Measurements from ENCODE around the gene POLR1C.

The POLR1C gene

GRCh38 chr6:43477235-43478007, 39.5 kb upstream of the POLR1C start, which contains the start of gene TJAP1:
TJAP1 (plus strand) TSS chr6:43477570; CDS start chr6:43499002, 21,432 bp downstream.
- no peaks in the 10 kb centered on the region for H4K20me1 ChIP-seq (ENCODE audit: insufficient read depth, low read length)
- no peaks in the 10 kb centered on the region for H3K27me3 ChIP-seq (ENCODE audit: insufficient read depth, low read length, poor library complexity)
- peaks cover 37% of the 10 kb centered on the region for H3K79me2 ChIP-seq (ENCODE audit: insufficient read depth, low read length)
- H3K9me3 ChIP-seq (ENCODE audit: insufficient read depth, low read length, severe bottlenecking), result no peaks in the 10 kb centered on the region
- no peaks in the 10 kb centered on the region for H3K36me3 ChIP-seq (ENCODE audit: insufficient read depth, low read length)
- H3K4me1 ChIP-seq (ENCODE audit: insufficient read depth, low read length), result peaks cover 28% of the 10 kb centered on the region
- peak within 1 kb of the TSS; percentile 85 for H2AFZ ChIP-seq (ENCODE audit: low read depth, low read length)
- TF ChIP-seq, protein P1, sequence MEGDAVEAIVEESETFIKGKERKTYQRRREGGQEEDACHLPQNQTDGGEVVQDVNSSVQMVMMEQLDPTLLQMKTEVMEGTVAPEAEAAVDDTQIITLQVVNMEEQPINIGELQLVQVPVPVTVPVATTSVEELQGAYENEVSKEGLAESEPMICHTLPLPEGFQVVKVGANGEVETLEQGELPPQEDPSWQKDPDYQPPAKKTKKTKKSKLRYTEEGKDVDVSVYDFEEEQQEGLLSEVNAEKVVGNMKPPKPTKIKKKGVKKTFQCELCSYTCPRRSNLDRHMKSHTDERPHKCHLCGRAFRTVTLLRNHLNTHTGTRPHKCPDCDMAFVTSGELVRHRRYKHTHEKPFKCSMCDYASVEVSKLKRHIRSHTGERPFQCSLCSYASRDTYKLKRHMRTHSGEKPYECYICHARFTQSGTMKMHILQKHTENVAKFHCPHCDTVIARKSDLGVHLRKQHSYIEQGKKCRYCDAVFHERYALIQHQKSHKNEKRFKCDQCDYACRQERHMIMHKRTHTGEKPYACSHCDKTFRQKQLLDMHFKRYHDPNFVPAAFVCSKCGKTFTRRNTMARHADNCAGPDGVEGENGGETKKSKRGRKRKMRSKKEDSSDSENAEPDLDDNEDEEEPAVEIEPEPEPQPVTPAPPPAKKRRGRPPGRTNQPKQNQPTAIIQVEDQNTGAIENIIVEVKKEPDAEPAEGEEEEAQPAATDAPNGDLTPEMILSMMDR (IDR thresholded peaks at IDR 0.05; ENCODE audit: borderline replicate concordance, extremely low read depth, low read length, poor library complexity, severe bottlenecking), result no peak
- TF ChIP-seq EZH2 (IDR thresholded peaks at IDR 0.05; ENCODE audit: borderline replicate concordance, low read depth, low read length, severe bottlenecking), result no peak
- H3K4me2 ChIP-seq (ENCODE audit: insufficient read depth, low read length), result peak within 1 kb of the TSS; percentile 88
- H3K9ac ChIP-seq (ENCODE audit: low read depth, low read length), result peak within 1 kb of the TSS; percentile 67
- H3K27ac ChIP-seq (ENCODE audit: low read length), result peak within 1 kb of the TSS; percentile 76
- DNase-seq (peak; percentile 94), ATAC-seq (ENCODE audit: insufficient read depth, low read depth) (peak; percentile 97)
- H3K4me3 ChIP-seq (ENCODE audit: low read depth in 1 of 2, low read length in 2 of 2), result peak within 1 kb of the TSS; percentile 82 to 87

DNA sequence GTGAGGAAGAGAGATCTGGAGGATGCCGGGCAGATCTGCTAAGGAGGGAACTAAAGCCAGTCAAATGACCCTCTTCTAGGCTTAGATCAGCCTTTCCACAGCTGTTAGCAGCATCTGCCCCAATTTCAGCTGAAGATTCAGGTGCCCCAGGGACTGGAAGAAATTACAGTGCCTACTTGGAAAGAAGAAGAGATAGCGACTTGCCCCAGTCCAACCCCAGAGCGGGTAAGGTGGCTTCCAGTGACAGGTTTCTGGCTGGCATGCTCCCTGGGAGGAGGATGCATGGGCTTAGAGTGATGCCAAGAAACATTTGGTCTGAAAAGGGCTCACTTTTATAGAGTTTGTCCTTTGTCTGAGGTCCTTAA, 38.9 kb upstream of the POLR1C start:
- Histone ChIP-seq H3K4me3 (ENCODE audit: low read depth in 1 of 2, low read length in 2 of 2) (peak overlapping the region; percentile 82 to 87), H2AFZ (ENCODE audit: low read depth, low read length) (peak overlapping the region; percentile 85), H3K79me2 (ENCODE audit: insufficient read depth, low read length) (peaks cover 41% of the 10 kb centered on the region), H3K9me3 (ENCODE audit: insufficient read depth, low read length, severe bottlenecking) (no peaks in the 10 kb centered on the region), H3K4me1 (ENCODE audit: insufficient read depth, low read length) (peaks cover 28% of the 10 kb centered on the region), H3K27ac (ENCODE audit: low read length) (peak overlapping the region; percentile 76), H3K27me3 (ENCODE audit: insufficient read depth, low read length, poor library complexity) (no peaks in the 10 kb centered on the region), H3K36me3 (ENCODE audit: insufficient read depth, low read length) (no peaks in the 10 kb centered on the region), H3K9ac (ENCODE audit: low read depth, low read length) (peak overlapping the region; percentile 67), H4K20me1 (ENCODE audit: insufficient read depth, low read length) (no peaks in the 10 kb centered on the region), H3K4me2 (ENCODE audit: insufficient read depth, low read length) (peak overlapping the region; percentile 88)
- ATAC-seq (ENCODE audit: insufficient read depth, low read depth) (peak; percentile 5; the same call in 1 of the 3 replicates), DNase-seq (no peak)
- TF ChIP-seq, protein P1 (IDR thresholded peaks at IDR 0.05; ENCODE audit: borderline replicate concordance, extremely low read depth, low read length, poor library complexity, severe bottlenecking), result no peak
- no peak for TF ChIP-seq EZH2 (IDR thresholded peaks at IDR 0.05; ENCODE audit: borderline replicate concordance, low read depth, low read length, severe bottlenecking)

GRCh38 chr6:43481075-43481474, 35.8 kb upstream of the POLR1C start:
- Histone ChIP-seq H3K4me1 (ENCODE audit: insufficient read depth, low read length) (peaks cover 28% of the 10 kb centered on the region), H3K9me3 (ENCODE audit: insufficient read depth, low read length, severe bottlenecking) (no peaks in the 10 kb centered on the region), H3K79me2 (ENCODE audit: insufficient read depth, low read length) (peaks cover 51% of the 10 kb centered on the region), H3K27me3 (ENCODE audit: insufficient read depth, low read length, poor library complexity) (no peaks in the 10 kb centered on the region), H3K9ac (ENCODE audit: low read depth, low read length) (no peak overlapping the region), H3K4me3 (ENCODE audit: low read depth in 1 of 2, low read length in 2 of 2) (no peak overlapping the region), H2AFZ (ENCODE audit: low read depth, low read length) (no peak overlapping the region), H3K36me3 (ENCODE audit: insufficient read depth, low read length) (no peaks in the 10 kb centered on the region), H3K4me2 (ENCODE audit: insufficient read depth, low read length) (no peak overlapping the region), H4K20me1 (ENCODE audit: insufficient read depth, low read length) (peaks cover 5% of the 10 kb centered on the region; the same call in 1 of the 2 replicates), H3K27ac (ENCODE audit: low read length) (no peak overlapping the region)
- TF ChIP-seq, protein P1 (IDR thresholded peaks at IDR 0.05; ENCODE audit: borderline replicate concordance, extremely low read depth, low read length, poor library complexity, severe bottlenecking), result no peak
- TF ChIP-seq EZH2 (IDR thresholded peaks at IDR 0.05; ENCODE audit: borderline replicate concordance, low read depth, low read length, severe bottlenecking), result no peak
- ATAC-seq (ENCODE audit: insufficient read depth, low read depth) (no peak), DNase-seq (no peak)
